HL-60/S4 treated with phorbol 12-myristate 13-acetate at 8.2 ng/mL for 4 days and 3 days (cell line): ENCODE data around the gene NEK10.

Experiments used
- in situ Hi-C: fragments of 300-500 bp; cut with MboI; formaldehyde crosslinking; loops from 2 replicates; pipeline ENCODE4 v1.15.0; 2022; ENCODE audit warnings: low sequenced_read_pairs

Gene NEK10

GRCh38 chr3:27186013-27186412, 183.2 kb downstream of the NEK10 start:
- in situ Hi-C loops, result no loop called here

- in situ Hi-C loops, result no loop called here
Observed at GRCh38 chr3:27185231-27185989, 183.8 kb downstream of the NEK10 start.

GRCh38 chr3:27184261-27184660, 184.9 kb downstream of the NEK10 start:
- in situ Hi-C loops, result no loop called here

- in situ Hi-C loops, result no loop called here
Observed at GRCh38 chr3:27176256-27176655, 192.9 kb downstream of the NEK10 start.

- in situ Hi-C loops, result no loop called here
Observed at GRCh38 chr3:27174530-27174929, 194.7 kb downstream of the NEK10 start.

- in situ Hi-C loops, result no loop called here
Observed at GRCh38 chr3:27171113-27171512, 198.1 kb downstream of the NEK10 start.

- in situ Hi-C loops, result no loop called here
Observed at GRCh38 chr3:27166888-27167287, 202.3 kb downstream of the NEK10 start.

- in situ Hi-C loops, result no loop called here
Observed at GRCh38 chr3:27165321-27165721, 203.9 kb downstream of the NEK10 start.

GRCh38 chr3:27160779-27161287, 208.3 kb downstream of the NEK10 start:
- in situ Hi-C loops, result no loop called here

- in situ Hi-C loops, result no loop called here
Observed at GRCh38 chr3:27160146-27160545, 209.0 kb downstream of the NEK10 start.

GRCh38 chr3:27147215-27147614, 222.0 kb downstream of the NEK10 start:
- in situ Hi-C loops, result no loop called here

GRCh38 chr3:27146786-27147185, 222.4 kb downstream of the NEK10 start:
- in situ Hi-C loops, result no loop called here

GRCh38 chr3:27145719-27146118, 223.5 kb downstream of the NEK10 start:
- in situ Hi-C loops, result no loop called here

GRCh38 chr3:27141668-27142067, 227.5 kb downstream of the NEK10 start:
- in situ Hi-C loops, result no loop called here

GRCh38 chr3:27138562-27138961, 230.6 kb downstream of the NEK10 start:
- in situ Hi-C loops, result no loop called here

GRCh38 chr3:27138005-27138404, 231.2 kb downstream of the NEK10 start:
- in situ Hi-C loops, result no loop called here

GRCh38 chr3:27134171-27134796, 234.9 kb downstream of the NEK10 start:
- in situ Hi-C loops, result no loop called here

- in situ Hi-C loops, result no loop called here
Observed at GRCh38 chr3:27133060-27133459, 236.1 kb downstream of the NEK10 start.

- in situ Hi-C loops, result no loop called here
Observed at GRCh38 chr3:27130796-27131195, 238.4 kb downstream of the NEK10 start.

GRCh38 chr3:27127879-27128278, 241.3 kb downstream of the NEK10 start:
- in situ Hi-C loops, result no loop called here

- in situ Hi-C loops, result no loop called here
Observed at GRCh38 chr3:27127195-27127594, 242.0 kb downstream of the NEK10 start.

- in situ Hi-C loops, result no loop called here
Observed at GRCh38 chr3:27125821-27126501, 243.2 kb downstream of the NEK10 start.
